Large intestine (tissue), 3 donors: ENCODE data around the gene TACSTD2. TPM values are rescaled to one million over a fixed set of nuclear protein-coding genes. Genes with fewer than 3 reads are reported as not detected.
"Not testable (repeated sequence)": the region's sequence is repeated elsewhere in the genome, so short reads cannot be mapped to it uniquely, and the experiment has no call there.

Source experiments
- DNase-seq, 2 donors: peaks; one replicate each; pipeline versions ENCODE4 v3.0.0 to v3.0.0-alpha.2; 2013
- H3K27ac ChIP-seq: one replicate; pipeline ENCODE4 v1.5.1; 2013; ENCODE audit warnings: low read length
- H3K27me3 ChIP-seq: 2 replicates; pipeline ENCODE4 v1.6.1; 2013; ENCODE audit warnings: low read length; ENCODE audit not compliant: control insufficient read depth, insufficient read depth
- H3K36me3 ChIP-seq: 2 replicates; pipeline ENCODE4 v1.6.1; 2013; ENCODE audit warnings: low read length; ENCODE audit not compliant: control insufficient read depth, insufficient read depth
- H3K4me1 ChIP-seq: one replicate; pipeline ENCODE4 v1.6.1; 2013; ENCODE audit warnings: low read length; ENCODE audit not compliant: control insufficient read depth, insufficient read depth
- H3K4me3 ChIP-seq: one replicate; pipeline ENCODE4 v1.5.1; 2013; ENCODE audit warnings: low read length
- H3K9me3 ChIP-seq: one replicate; pipeline ENCODE4 v1.6.1; 2013; ENCODE audit warnings: mild to moderate bottlenecking, low read depth, low read length, moderate library complexity; ENCODE audit not compliant: control insufficient read depth
- WGBS: methylation state at CpG from one replicate; pipeline ENCODE4 v1.1.5; 2013; ENCODE audit warnings: low lambda C conversion rate; ENCODE audit not compliant: insufficient coverage; 5-methylcytosine and 5-hydroxymethylcytosine counted together
- polyA plus RNA-seq: library from polyadenylated mRNA; unstranded; fragments of 120-200 nt; gene quantifications from one replicate; pipeline ENCODE4 v1.2.1, GENCODE V29; 2013

TACSTD2 gene
- polyA plus RNA-seq, 1 donor, result 2.6 TPM

DNA sequence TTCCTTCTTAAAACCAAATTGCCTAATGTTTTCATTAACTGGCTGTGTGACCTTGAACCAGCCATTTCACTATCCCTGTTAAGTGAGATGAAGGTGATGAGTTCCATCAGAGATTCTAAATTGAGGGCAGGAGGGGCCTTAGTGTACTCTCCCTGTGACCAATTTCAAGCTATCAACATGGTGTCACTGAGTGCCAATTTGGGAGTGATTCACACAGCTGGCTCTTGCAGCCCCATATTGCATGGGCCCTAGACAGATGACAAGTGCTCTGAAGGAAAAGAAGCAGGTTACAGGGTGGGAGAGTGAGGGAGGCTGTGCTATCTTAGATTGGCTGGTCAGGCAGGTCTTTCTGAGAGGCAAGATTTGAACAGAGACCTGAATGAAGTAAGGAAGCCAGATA lies 13.0 kb upstream of the TACSTD2 start:
- Histone ChIP-seq H3K27me3 (peaks cover 5% of the 10 kb centered on the region), H3K4me1 (no peaks in the 10 kb centered on the region), H3K27ac (no peak overlapping the region), H3K36me3 (no peaks in the 10 kb centered on the region), H3K4me3 (no peak overlapping the region), H3K9me3 (no peaks in the 10 kb centered on the region)
- DNase-seq, result no peak

DNA sequence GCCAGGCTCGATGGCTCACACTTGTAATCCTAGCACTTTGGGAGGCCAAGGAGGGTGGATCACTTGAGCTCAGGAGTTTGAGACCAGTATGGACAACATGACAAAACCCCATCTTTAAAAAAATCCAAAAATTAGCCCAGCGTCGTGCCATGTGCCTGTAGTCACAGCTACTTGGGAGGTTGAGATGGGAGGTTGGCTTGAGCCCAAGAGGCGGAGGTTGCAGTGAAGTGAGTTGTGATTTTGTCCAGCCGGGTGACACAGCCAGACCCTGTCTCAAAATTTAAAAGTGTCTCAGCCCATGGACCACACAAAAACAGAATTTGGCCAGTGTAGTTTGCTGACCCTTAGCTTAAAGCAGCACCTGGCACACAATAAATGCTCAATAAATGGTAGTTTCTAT lies 11.3 kb upstream of the TACSTD2 start:
- Histone ChIP-seq H3K36me3 (no peaks in the 10 kb centered on the region), H3K9me3 (no peaks in the 10 kb centered on the region), H3K27ac (no peak overlapping the region), H3K4me3 (no peak overlapping the region), H3K4me1 (no peaks in the 10 kb centered on the region), H3K27me3 (peaks cover 5% of the 10 kb centered on the region)
- WGBS, result 60% methylated on average over 1 of the region's 5 CpGs
- DNase-seq, result no peak

DNA sequence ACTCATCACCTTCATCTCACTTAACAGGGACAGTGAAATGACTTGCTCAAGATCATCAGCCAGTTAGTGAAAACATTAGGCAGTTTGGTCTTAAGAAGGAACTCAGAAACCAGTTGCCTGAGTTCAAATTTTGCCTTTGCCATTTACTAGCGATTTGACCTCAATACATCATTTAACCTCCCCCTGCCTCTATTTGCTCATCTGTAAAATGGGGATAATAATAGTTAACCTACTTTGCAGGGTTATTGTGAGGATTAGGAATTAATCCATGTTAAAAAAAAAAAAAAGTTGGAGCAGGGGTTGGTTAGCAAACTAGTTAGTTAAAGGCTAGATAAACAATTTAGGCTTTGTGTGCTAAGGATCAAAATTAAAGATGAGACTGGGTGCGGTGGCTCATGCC lies 10.6 kb upstream of the TACSTD2 start:
- DNase-seq, result no peak
- Histone ChIP-seq H3K27ac (no peak overlapping the region), H3K4me3 (no peak overlapping the region), H3K9me3 (no peaks in the 10 kb centered on the region), H3K4me1 (no peaks in the 10 kb centered on the region), H3K27me3 (peaks cover 5% of the 10 kb centered on the region), H3K36me3 (no peaks in the 10 kb centered on the region)
- no CpG with 5 or more reads among the region's 2 CpGs for WGBS

DNA sequence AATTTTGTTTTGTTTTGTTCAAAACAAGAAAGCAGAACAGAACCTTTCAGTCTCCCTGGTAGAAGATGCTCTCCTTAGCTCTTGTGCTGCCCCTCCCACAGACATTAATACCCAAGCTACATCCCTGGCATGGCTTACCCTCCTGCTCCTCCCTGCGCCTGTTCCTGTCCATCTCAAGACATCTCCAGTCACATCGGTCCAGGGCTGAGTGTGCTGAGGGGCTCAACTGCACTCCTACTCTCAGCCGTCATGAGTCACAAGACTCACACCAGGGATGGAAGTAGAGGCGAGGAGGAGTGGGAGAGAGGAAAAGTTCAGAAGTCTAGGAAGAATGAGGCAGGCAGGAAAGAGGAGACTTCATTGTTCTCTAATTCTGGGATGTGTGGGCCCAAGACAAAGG lies 9.2 kb upstream of the TACSTD2 start:
- Histone ChIP-seq H3K27ac (no peak overlapping the region), H3K4me3 (no peak overlapping the region), H3K27me3 (peaks cover 5% of the 10 kb centered on the region), H3K4me1 (no peaks in the 10 kb centered on the region), H3K36me3 (no peaks in the 10 kb centered on the region), H3K9me3 (no peaks in the 10 kb centered on the region)
- no CpG with 5 or more reads among the region's 4 CpGs for WGBS
- no peak for DNase-seq

DNA sequence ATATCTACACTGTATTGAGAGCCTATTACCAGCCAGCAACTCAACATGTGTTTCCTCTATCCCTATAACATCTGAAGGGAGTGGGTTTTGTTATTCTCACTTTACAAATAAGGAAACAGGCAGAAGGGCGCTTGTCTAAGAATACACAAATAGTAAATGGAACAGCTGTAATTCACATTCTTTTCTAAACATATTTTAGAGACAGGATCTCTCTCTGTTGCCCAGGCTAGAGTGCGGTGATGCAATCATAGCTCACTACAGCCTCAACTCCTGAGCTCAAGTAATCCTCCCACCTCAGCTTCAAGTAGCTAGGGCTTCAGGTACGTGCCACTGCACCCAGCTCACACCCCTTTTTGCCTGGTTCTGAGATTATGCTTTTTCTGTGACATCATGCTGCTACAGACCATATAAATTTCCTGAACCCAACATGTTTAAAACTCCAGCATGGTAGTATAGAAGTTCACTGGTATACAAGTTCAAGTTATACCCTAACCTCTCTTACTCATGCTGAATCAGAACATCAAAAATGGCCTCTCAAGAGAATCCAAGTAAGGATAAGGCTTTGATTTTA lies 8.6 kb upstream of the TACSTD2 start:
- Histone ChIP-seq H3K4me1 (no peaks in the 10 kb centered on the region), H3K36me3 (no peaks in the 10 kb centered on the region), H3K9me3 (no peaks in the 10 kb centered on the region), H3K4me3 (no peak overlapping the region), H3K27ac (no peak overlapping the region), H3K27me3 (peaks cover 5% of the 10 kb centered on the region)
- WGBS, result no CpG with 5 or more reads among the region's 3 CpGs
- no peak for DNase-seq

DNA sequence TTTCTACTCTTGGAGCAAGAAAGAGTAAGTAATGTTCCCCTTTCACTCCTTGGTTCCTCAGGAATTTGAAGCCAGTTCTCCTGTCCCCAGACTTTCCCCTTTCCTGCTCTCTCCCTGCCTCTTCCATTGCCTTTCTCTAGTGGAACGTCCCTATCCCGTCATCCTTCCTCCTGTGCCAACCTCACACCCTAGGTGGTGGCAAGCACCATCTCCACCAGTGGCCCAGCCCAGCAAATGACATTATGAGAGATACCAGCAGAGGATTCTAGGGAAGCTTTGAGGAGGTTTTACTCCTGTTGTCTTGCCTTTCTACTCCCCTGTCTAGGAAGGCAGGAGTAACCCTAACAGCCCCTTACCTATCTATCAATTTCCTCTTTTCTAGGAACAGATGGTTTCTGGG lies 8.1 kb upstream of the TACSTD2 start:
- Histone ChIP-seq H3K27me3 (peaks cover 5% of the 10 kb centered on the region), H3K9me3 (no peaks in the 10 kb centered on the region), H3K4me3 (no peak overlapping the region), H3K4me1 (no peaks in the 10 kb centered on the region), H3K27ac (no peak overlapping the region), H3K36me3 (no peaks in the 10 kb centered on the region)
- no CpG with 5 or more reads among the region's 2 CpGs for WGBS
- no peak for DNase-seq

DNA sequence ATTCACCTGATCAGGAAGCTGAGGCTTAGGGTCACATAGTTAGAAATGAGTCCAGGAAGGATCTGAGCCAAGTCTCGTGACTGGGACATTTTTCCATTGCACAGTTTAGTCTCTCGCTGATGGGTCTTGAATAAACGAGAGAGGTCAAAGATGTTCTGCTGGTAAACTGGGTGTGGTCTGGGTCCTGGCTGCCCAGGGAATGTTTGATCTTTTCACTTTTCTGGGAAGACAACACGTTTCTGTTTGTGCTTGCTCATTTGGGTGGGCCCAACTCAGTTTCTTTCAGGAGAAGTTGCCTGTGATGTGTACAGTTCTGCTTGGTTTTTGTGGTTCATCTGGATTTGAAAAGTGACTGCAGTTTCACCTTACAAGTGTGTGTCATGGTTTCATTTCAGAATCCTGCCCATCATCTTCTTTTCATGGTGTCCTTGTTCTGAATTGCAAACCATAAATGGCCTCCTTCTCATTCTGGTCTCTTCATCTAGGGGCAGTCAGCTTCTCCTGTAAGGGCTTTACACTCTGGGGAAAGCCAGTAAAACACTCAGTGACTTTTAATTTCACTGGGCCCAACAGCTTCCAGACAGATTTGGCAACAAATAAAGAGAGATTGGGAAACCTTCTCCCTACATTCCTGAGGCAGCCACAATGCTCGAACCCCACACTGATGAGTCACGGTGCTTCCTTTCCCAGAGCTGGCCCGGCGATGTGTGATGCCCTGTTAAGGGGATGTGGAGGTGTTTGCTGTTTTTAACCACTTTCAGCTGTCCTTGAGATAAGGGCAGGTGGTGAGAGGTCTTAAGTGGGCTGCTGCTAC lies 7.2 kb upstream of the TACSTD2 start:
- no peak for DNase-seq
- H3K27ac ChIP-seq, result no peak overlapping the region
- no peaks in the 10 kb centered on the region for H3K36me3 ChIP-seq
- no peaks in the 10 kb centered on the region for H3K9me3 ChIP-seq
- WGBS, result no CpG with 5 or more reads among the region's 8 CpGs
- H3K4me3 ChIP-seq, result no peak overlapping the region
- H3K27me3 ChIP-seq, result peaks cover 5% of the 10 kb centered on the region
- H3K4me1 ChIP-seq, result no peaks in the 10 kb centered on the region

DNA sequence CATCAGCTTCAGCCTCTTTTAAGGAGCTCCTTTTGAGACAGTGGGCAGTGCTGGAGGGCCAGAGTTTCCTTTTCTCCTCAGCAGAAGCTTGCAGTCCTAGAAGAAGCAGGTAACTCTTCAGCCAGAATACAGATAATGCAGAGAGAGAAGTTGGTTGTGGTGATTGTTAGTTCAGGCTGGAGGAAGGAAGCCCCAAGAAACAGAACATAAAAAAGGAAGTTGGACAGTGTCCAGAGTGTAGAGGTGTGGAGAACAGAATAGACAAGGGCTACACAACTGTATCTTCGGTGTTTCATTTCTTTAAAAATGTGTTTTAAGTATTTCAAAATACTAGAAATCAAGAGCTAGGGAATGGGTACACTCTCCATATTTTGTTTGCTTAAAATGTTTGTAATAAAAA lies 6.4 kb upstream of the TACSTD2 start:
- Histone ChIP-seq H3K36me3 (no peaks in the 10 kb centered on the region), H3K27me3 (peaks cover 5% of the 10 kb centered on the region), H3K4me1 (no peaks in the 10 kb centered on the region), H3K9me3 (no peaks in the 10 kb centered on the region), H3K27ac (no peak overlapping the region), H3K4me3 (no peak overlapping the region)
- WGBS, result 83% methylated on average over 1 of the region's 1 CpG
- no peak for DNase-seq

DNA sequence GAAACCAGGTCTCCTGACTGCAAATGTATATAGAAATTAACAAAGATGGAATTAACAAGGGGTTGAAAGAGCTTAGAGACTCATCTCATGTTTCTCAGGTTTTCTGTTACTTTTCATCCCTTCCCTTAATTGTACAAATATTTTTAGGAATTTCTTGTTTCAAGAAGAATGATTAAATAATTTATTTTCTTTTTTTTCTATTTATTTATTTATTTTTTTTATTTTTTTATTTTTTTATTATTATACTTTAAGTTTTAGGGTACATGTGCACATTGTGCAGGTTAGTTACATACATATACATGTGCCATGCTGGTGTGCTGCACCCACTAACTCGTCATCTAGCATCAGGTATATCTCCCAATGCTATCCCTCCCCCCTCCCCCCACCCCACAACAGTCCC lies 5.1 kb upstream of the TACSTD2 start:
- not testable (repeated sequence) for H3K27ac ChIP-seq, H3K9me3 ChIP-seq, H3K4me1 ChIP-seq, H3K36me3 ChIP-seq, DNase-seq, H3K4me3 ChIP-seq
- WGBS, result no CpG with 5 or more reads among the region's 1 CpG
- H3K27me3 ChIP-seq, result peaks cover 17% of the 10 kb centered on the region

DNA sequence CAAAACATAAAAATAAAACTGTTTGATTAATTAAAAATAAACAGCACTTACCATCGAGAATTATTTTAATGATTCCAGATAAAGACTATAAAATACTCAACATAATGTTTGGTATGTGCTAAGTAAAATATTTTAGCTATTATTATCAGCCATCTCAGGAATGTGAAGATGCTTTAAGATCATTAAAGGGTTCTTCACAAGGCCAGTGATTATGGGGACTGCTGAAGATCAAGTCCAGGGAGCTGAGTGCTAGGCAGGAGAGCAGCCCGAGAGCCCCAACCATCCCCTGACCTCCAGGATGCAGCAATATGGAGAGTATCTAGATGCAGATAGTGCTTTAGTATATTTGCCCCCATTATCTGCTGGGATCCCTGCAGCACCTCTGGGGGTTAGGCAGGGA lies 4.6 kb upstream of the TACSTD2 start:
- no peaks in the 10 kb centered on the region for H3K36me3 ChIP-seq
- WGBS, result 78% methylated on average over 1 of the region's 2 CpGs

DNA sequence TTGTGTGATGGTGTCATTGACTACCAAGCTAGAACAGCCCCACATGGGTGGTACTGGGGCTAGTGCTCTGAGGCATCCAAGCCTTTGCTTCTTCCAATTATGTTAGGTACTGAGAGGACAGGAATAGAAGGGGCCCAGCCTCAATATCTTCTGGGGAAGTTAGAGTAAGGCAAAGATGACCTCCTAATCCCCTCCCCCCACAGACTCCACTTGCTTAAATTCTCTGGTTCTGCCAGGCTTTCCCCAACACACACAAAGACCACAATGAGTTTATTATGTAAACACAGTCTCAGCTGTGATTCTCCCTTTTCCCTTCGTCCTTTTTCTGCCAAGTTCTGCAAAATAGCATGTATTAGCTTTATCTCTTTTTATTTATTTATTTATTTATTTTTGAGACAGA lies 3.1 kb upstream of the TACSTD2 start:
- DNase-seq, result no peak
- H3K27ac ChIP-seq, result no peak overlapping the region
- no peak overlapping the region for H3K4me3 ChIP-seq
- peaks cover 11% of the 10 kb centered on the region for H3K4me1 ChIP-seq
- WGBS, result 89% methylated on average over 1 of the region's 1 CpG
- H3K27me3 ChIP-seq, result peaks cover 30% of the 10 kb centered on the region
- H3K36me3 ChIP-seq, result no peaks in the 10 kb centered on the region
- peaks cover 13% of the 10 kb centered on the region for H3K9me3 ChIP-seq

More for the DNA sequence above, 4.6 kb upstream of the TACSTD2 start:
- H3K9me3 ChIP-seq, result peaks cover 5% of the 10 kb centered on the region
- no peak overlapping the region for H3K27ac ChIP-seq
- H3K4me1 ChIP-seq, result peaks cover 2% of the 10 kb centered on the region
- H3K27me3 ChIP-seq, result peaks cover 22% of the 10 kb centered on the region
- no peak for DNase-seq
- H3K4me3 ChIP-seq, result no peak overlapping the region
